ENCODE results near the gene CARMIL1. TPM values are rescaled to one million over a fixed set of nuclear protein-coding genes. Genes with fewer than 3 reads are reported as not detected.

CARMIL1 gene
- total and polyA plus RNA-seq, 10 of the 15 experiments (the other 5 are each of a cell fraction or from before 2014, with no cell fraction given), result 6.4 to 18.1 (median 10.3) TPM

- SMC1A ChIA-PET (ENCODE audit: uncharacterized antibody, unreplicated experiment), result interaction anchor here (0.9 to 5.6 kb wide), 16 partner anchors 9 to 116 kb away, joined by 3 to 67 read pairs (median 6); partner anchors contain the start of gene CARMIL1
- RAD21 ChIA-PET (ENCODE audit: unreplicated experiment), result interaction anchor here (0.8 to 7.0 kb wide), 17 partner anchors 10 to 120 kb away, joined by 3 to 56 read pairs (median 8); partner anchors contain the start of gene CARMIL1
- Histone ChIP-seq H3K79me2 (ENCODE audit: control insufficient read depth, insufficient read depth, low read length) (peaks cover 10% of the 10 kb centered on the region), H2AFZ (ENCODE audit: control insufficient read depth, low read depth, low read length) (no peak overlapping the region), H3K27me3 (replicated peaks in 1 of 2; ENCODE audit: control insufficient read depth in 2 of 2, insufficient read depth in 2 of 2, low read length in 1 of 2) (no peaks in the 10 kb centered on the region), H3K4me1 (ENCODE audit: control insufficient read depth, insufficient read depth, low read length) (peaks cover 26% of the 10 kb centered on the region), H3K9me3 (replicated peaks; ENCODE audit: control insufficient read depth, insufficient read depth, low read length) (0 out of 3 replicates have a peak, but pooled peaks cover 1% of the 10 kb centered on the region), H3K36me3 (ENCODE audit: control insufficient read depth in 2 of 2, insufficient read depth in 2 of 2, low read length in 1 of 2) (no peaks in the 10 kb centered on the region), H4K20me1 (ENCODE audit: control insufficient read depth, insufficient read depth) (no peaks in the 10 kb centered on the region), H3K4me2 (ENCODE audit: control insufficient read depth, insufficient read depth) (peak overlapping the region; percentile 50; the same call in 1 of the 2 replicates), H3K9ac (ENCODE audit: control insufficient read depth, insufficient read depth, low read length) (no peak overlapping the region), H3K4me3 (no peak overlapping the region), H3K27ac (ENCODE audit: control insufficient read depth, insufficient read depth) (no peak overlapping the region)
- WGBS (ENCODE audit: insufficient coverage, insufficient replicate concordance, low lambda C conversion rate, missing lambda C conversion rate), result 51% methylated on average over 2 of the region's 2 CpGs
- BruUV-seq (replicated peaks), result no TSS peak
- ATAC-seq, result no peak
- CTCF ChIA-PET, result interaction anchor here (0.8 to 6.6 kb wide), 7 partner anchors 16 to 119 kb away, joined by 4 to 39 read pairs (median 7); partner anchors contain the start of gene CARMIL1
- no peak for DNase-seq (ENCODE audit: low read depth, low spot score)
- in situ Hi-C loops (cut with MboI) (no loop called here), intact Hi-C loops (cut with micrococcal nuclease; ENCODE audit: unreplicated experiment) (no loop called here)
- POLR2A ChIA-PET, result interaction anchor here (0.7 to 2.2 kb wide), 6 partner anchors 16 to 37 kb away, joined by 3 to 22 read pairs (median 6); no protein-coding TSS in a partner anchor
- no peak for FAIRE-seq
- no peak for TF ChIP-seq BMI1 (IDR thresholded peaks at IDR 0.05; ENCODE audit: borderline replicate concordance)
- TF ChIP-seq YY1 (IDR thresholded peaks at IDR 0.05; ENCODE audit: low read depth, low read length), result no peak
- no peak for TF ChIP-seq CREM (IDR thresholded peaks at IDR 0.05; ENCODE audit: low read depth)
- no peak for TF ChIP-seq ELK1 (IDR thresholded peaks at IDR 0.05; ENCODE audit: low read depth, low read length)
- TF ChIP-seq MXI1 (IDR thresholded peaks at IDR 0.05; ENCODE audit: low read depth, low read length), result no peak
- TF ChIP-seq ZBTB4 (CRISPR knock-in tag; IDR thresholded peaks at IDR 0.05), result no peak
- no peak for TF ChIP-seq E2F4 (IDR thresholded peaks at IDR 0.05; ENCODE audit: low read depth, low read length)
- no peak for TF ChIP-seq BACH1 (IDR thresholded peaks at IDR 0.05; ENCODE audit: borderline replicate concordance)
- no peak for TF ChIP-seq STAT1 (conservative IDR thresholded peaks at IDR 0.05)
- no peak for TF ChIP-seq ATF3 (IDR thresholded peaks at IDR 0.05; ENCODE audit: borderline replicate concordance, extremely low read depth, low read depth, low read length)
These were observed 91.8 kb downstream of the CARMIL1 start for GRCh38 chr6:25371037-25371347.
